Omental fat pad (tissue), 4 donors: ENCODE measurements around the gene RHOXF2B. TPM values are rescaled to one million over a fixed set of nuclear protein-coding genes. Genes with fewer than 3 reads are reported as not detected.

Source experiments
- ATAC-seq: fragments of 150-250 bp; one replicate; pipeline ENCODE4 v1.9.1; 2016; ENCODE audit warnings: mild to moderate bottlenecking, moderate library complexity; ENCODE audit not compliant: low FRiP score
- DNase-seq: peaks from one replicate; pipeline ENCODE4 v3.0.0-alpha.2; 2019; ENCODE audit warnings: low spot score
- CTCF ChIP-seq, 3 donors: fragments of 450-650 bp; IDR thresholded peaks; one replicate each; pipeline ENCODE4 v1.5.1; 2016 to 2017; ENCODE audit warnings: antibody characterized with exemption in 3 of 3, mild to moderate bottlenecking in 3 of 3, moderate library complexity in 2 of 3
- total RNA-seq, 4 donors: library from RNA; depleted of rRNA; stranded (reverse); fragments of >200 nt; gene quantifications; one replicate each; pipeline ENCODE4 v1.1.0, GENCODE V29; 2016

RHOXF2B gene
- total RNA-seq, 4 donors from 2014 or later: not detected

- TF ChIP-seq CTCF (IDR thresholded peaks at IDR 0.05): no peak
- no peak for ATAC-seq
Observed at GRCh38 chrX:120023259-120023658, 54.2 kb downstream of the RHOXF2B start.

GRCh38 chrX:120022763-120023162 is 54.7 kb downstream of the RHOXF2B start:
- ATAC-seq: no peak
- DNase-seq: no peak
- TF ChIP-seq CTCF (IDR thresholded peaks at IDR 0.05): no peak

More at GRCh38 chrX:120023259-120023658, 54.2 kb downstream of the RHOXF2B start:
- DNase-seq: no peak

Other genes with a start within 250 kb of the RHOXF2B start
- 1 to 10 TPM; 3.4 to 4.4 (median 4.0) TPM for gene UPF3B, start 224.7 kb downstream of the RHOXF2B start, total RNA-seq
- gene RNF113A, start 206.0 kb downstream of the RHOXF2B start, total RNA-seq: 10 to 100 TPM in 2 of 4 donors, 1 to 10 TPM in 2; 7.1 to 19.7 (median 10.5) TPM
- 10 to 100 TPM; 47.0 to 78.5 (median 56.8) TPM for gene NDUFA1, start 205.9 kb downstream of the RHOXF2B start, total RNA-seq
- gene AKAP14, start 181.8 kb downstream of the RHOXF2B start, total RNA-seq: not detected
- gene NKAP, start 133.9 kb downstream of the RHOXF2B start, total RNA-seq: 10 to 100 TPM in 1 of 4 donors, 1 to 10 TPM in 3; 3.1 to 10.7 (median 4.0) TPM
- gene RHOXF1, start 38.2 kb upstream of the RHOXF2B start, total RNA-seq: not detected
- not detected for gene RHOXF2, start 80.9 kb upstream of the RHOXF2B start, total RNA-seq
- 10 to 100 TPM; 10.9 to 19.7 (median 11.5) TPM for gene ZBTB33, start 173.1 kb upstream of the RHOXF2B start, total RNA-seq
- gene TMEM255A, start 233.8 kb upstream of the RHOXF2B start, total RNA-seq: 10 to 100 TPM in 1 of 4 donors, 1 to 10 TPM in 3; 1.1 to 12.0 (median 4.8) TPM